ENCODE data around the gene CWF19L1. TPM values are rescaled to one million over a fixed set of nuclear protein-coding genes. Genes with fewer than 3 reads are reported as not detected.

CWF19L1 gene
- polyA plus RNA-seq, 1 of the 3 experiments (the other 2 are of a cell fraction) = 7.1 TPM

DNA sequence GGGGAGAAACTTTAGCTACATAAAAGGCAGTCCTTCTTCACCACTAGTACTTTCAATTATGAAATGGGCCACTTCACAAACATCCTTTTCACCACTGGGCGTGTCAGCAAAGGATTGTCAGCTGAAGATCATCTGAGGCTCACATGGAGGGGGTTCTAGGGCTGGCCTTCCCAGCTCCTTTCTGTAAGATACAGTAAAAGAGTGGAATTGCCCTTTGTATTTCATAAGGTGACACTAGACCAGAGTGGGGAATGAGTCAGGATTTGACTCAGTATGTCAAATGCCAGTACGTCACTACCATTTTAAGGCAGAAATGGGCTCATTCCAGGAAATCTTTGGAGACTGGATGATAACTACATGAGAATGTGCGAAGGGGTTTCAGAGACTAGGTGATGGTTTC is 40.2 kb upstream of the CWF19L1 start:
- no peaks in the 10 kb centered on the region for H3K4me1 ChIP-seq (ENCODE audit: control insufficient read depth in 1 of 2, insufficient read depth in 2 of 2, low read depth in 1 of 2, low read length in 1 of 2)
- no peak overlapping the region for H2AFZ ChIP-seq (ENCODE audit: low read depth)
- ChIA-PET POLR2A (no interaction called here), CTCF (interaction anchor here (1.3 kb wide), 1 partner anchor 127 kb away, joined by 4 read pairs; no protein-coding TSS in a partner anchor)
- no peaks in the 10 kb centered on the region for H3K79me2 ChIP-seq (ENCODE audit: insufficient read depth)
- no peaks in the 10 kb centered on the region for H3F3A ChIP-seq (replicated peaks; ENCODE audit: insufficient read depth)
- H3K36me3 ChIP-seq (replicated peaks in 1 of 2; ENCODE audit: control insufficient read depth in 1 of 2, insufficient read depth in 2 of 2, low read length in 1 of 2) = no peaks in the 10 kb centered on the region
- H3K4me2 ChIP-seq = no peak overlapping the region
- H3K27me3 ChIP-seq (ENCODE audit: insufficient read depth) = peaks cover 36% of the 10 kb centered on the region
- no peak overlapping the region for H3K4me3 ChIP-seq (ENCODE audit: low read depth in 2 of 2, low read length in 1 of 2)
- H3K9ac ChIP-seq = no peak overlapping the region
- H3K9me2 ChIP-seq = no peaks in the 10 kb centered on the region
- H3K9me3 ChIP-seq = no peaks in the 10 kb centered on the region
- TF ChIP-seq, protein P1, sequence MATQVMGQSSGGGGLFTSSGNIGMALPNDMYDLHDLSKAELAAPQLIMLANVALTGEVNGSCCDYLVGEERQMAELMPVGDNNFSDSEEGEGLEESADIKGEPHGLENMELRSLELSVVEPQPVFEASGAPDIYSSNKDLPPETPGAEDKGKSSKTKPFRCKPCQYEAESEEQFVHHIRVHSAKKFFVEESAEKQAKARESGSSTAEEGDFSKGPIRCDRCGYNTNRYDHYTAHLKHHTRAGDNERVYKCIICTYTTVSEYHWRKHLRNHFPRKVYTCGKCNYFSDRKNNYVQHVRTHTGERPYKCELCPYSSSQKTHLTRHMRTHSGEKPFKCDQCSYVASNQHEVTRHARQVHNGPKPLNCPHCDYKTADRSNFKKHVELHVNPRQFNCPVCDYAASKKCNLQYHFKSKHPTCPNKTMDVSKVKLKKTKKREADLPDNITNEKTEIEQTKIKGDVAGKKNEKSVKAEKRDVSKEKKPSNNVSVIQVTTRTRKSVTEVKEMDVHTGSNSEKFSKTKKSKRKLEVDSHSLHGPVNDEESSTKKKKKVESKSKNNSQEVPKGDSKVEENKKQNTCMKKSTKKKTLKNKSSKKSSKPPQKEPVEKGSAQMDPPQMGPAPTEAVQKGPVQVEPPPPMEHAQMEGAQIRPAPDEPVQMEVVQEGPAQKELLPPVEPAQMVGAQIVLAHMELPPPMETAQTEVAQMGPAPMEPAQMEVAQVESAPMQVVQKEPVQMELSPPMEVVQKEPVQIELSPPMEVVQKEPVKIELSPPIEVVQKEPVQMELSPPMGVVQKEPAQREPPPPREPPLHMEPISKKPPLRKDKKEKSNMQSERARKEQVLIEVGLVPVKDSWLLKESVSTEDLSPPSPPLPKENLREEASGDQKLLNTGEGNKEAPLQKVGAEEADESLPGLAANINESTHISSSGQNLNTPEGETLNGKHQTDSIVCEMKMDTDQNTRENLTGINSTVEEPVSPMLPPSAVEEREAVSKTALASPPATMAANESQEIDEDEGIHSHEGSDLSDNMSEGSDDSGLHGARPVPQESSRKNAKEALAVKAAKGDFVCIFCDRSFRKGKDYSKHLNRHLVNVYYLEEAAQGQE (IDR thresholded peaks at IDR 0.05; ENCODE audit: low read depth, low read length) = no peak
- TF ChIP-seq MXI1 (IDR thresholded peaks at IDR 0.05; ENCODE audit: low read depth, low read length) (no peak), GABPA (IDR thresholded peaks at IDR 0.05; ENCODE audit: low read depth) (no peak), RFX5 (IDR thresholded peaks at IDR 0.05; ENCODE audit: low read length) (no peak)
- 47% methylated on average over 3 of the region's 3 CpGs for WGBS (ENCODE audit: low lambda C conversion rate)
- no peaks in the 10 kb centered on the region for H4K20me1 ChIP-seq (ENCODE audit: insufficient read depth)
- no peak for DNase-seq
- H3K27ac ChIP-seq (ENCODE audit: low read depth in 2 of 2, low read length in 1 of 2) = no peak overlapping the region

DNA sequence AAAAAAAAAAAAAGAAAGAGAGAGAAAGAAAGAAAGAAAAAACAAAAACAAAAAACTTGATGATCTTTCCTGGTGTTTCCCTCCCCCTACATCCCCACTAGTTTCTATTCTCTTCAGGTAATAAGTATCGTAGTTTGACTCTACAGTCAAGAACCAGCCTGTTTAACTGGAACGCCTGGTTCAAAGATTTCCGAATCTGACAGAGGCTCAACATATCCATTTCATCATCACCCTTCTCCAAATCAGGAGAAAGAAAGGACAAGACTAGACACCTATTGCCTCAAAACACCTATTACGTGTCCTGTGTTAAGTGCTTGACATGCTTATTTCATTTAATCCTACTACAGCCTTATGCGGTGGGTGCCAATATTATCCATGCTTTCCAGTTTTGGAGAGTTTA is 39.4 kb upstream of the CWF19L1 start:
- TF ChIP-seq JUND (IDR thresholded peaks at IDR 0.05) = no peak
- TF ChIP-seq, protein P2, sequence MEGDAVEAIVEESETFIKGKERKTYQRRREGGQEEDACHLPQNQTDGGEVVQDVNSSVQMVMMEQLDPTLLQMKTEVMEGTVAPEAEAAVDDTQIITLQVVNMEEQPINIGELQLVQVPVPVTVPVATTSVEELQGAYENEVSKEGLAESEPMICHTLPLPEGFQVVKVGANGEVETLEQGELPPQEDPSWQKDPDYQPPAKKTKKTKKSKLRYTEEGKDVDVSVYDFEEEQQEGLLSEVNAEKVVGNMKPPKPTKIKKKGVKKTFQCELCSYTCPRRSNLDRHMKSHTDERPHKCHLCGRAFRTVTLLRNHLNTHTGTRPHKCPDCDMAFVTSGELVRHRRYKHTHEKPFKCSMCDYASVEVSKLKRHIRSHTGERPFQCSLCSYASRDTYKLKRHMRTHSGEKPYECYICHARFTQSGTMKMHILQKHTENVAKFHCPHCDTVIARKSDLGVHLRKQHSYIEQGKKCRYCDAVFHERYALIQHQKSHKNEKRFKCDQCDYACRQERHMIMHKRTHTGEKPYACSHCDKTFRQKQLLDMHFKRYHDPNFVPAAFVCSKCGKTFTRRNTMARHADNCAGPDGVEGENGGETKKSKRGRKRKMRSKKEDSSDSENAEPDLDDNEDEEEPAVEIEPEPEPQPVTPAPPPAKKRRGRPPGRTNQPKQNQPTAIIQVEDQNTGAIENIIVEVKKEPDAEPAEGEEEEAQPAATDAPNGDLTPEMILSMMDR (IDR thresholded peaks at IDR 0.05) = no peak
- no peak for TF ChIP-seq EP300 (IDR thresholded peaks at IDR 0.05; ENCODE audit: borderline replicate concordance in 1 of 2, low read depth in 1 of 2, low read length in 1 of 2)
- TF ChIP-seq GATA2 (CRISPR knock-in tag; IDR thresholded peaks at IDR 0.05) = no peak
- no peak for TF ChIP-seq MEF2A (IDR thresholded peaks at IDR 0.05; ENCODE audit: borderline replicate concordance, low read depth)
- TF ChIP-seq, protein P3, sequence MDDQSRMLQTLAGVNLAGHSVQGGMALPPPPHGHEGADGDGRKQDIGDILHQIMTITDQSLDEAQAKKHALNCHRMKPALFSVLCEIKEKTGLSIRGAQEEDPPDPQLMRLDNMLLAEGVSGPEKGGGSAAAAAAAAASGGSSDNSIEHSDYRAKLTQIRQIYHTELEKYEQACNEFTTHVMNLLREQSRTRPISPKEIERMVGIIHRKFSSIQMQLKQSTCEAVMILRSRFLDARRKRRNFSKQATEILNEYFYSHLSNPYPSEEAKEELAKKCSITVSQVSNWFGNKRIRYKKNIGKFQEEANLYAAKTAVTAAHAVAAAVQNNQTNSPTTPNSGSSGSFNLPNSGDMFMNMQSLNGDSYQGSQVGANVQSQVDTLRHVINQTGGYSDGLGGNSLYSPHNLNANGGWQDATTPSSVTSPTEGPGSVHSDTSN (IDR thresholded peaks at IDR 0.05) = no peak
- TF ChIP-seq RFX5 (IDR thresholded peaks at IDR 0.05; ENCODE audit: low read length) = no peak
- no peak for TF ChIP-seq ELF1 (IDR thresholded peaks at IDR 0.05)
- TF ChIP-seq TEAD4 (IDR thresholded peaks at IDR 0.05; ENCODE audit: borderline replicate concordance, insufficient read depth) = no peak
- TF ChIP-seq POLR2AphosphoS5 (IDR thresholded peaks at IDR 0.05; ENCODE audit: low read depth, low read length) = no peak
- TF ChIP-seq MXI1 (IDR thresholded peaks at IDR 0.05; ENCODE audit: low read depth, low read length) = no peak
- TF ChIP-seq, protein P1 (IDR thresholded peaks at IDR 0.05; ENCODE audit: low read depth, low read length) = no peak
- H3K79me2 ChIP-seq (ENCODE audit: insufficient read depth) = no peaks in the 10 kb centered on the region
- H3K9me2 ChIP-seq = no peaks in the 10 kb centered on the region
- H3K4me3 ChIP-seq (ENCODE audit: low read depth in 2 of 2, low read length in 1 of 2) = no peak overlapping the region
- no peak overlapping the region for H3K9ac ChIP-seq
- H3K36me3 ChIP-seq (replicated peaks in 1 of 2; ENCODE audit: control insufficient read depth in 1 of 2, insufficient read depth in 2 of 2, low read length in 1 of 2) = no peaks in the 10 kb centered on the region
- WGBS (ENCODE audit: low lambda C conversion rate) = 77% methylated on average over 5 of the region's 5 CpGs
- H2AFZ ChIP-seq (ENCODE audit: low read depth) = no peak overlapping the region
- H3K27me3 ChIP-seq (ENCODE audit: insufficient read depth) = peaks cover 41% of the 10 kb centered on the region
- ChIA-PET POLR2A (no interaction called here), CTCF (interaction anchor here (1.3 kb wide), 1 partner anchor 127 kb away, joined by 4 read pairs; no protein-coding TSS in a partner anchor)
- H3K4me1 ChIP-seq (ENCODE audit: control insufficient read depth in 1 of 2, insufficient read depth in 2 of 2, low read depth in 1 of 2, low read length in 1 of 2) = no peaks in the 10 kb centered on the region
- DNase-seq = no peak
- H3K27ac ChIP-seq (ENCODE audit: low read depth in 2 of 2, low read length in 1 of 2) = no peak overlapping the region
- no peak overlapping the region for H3K4me2 ChIP-seq
- H3K9me3 ChIP-seq = no peaks in the 10 kb centered on the region
- H4K20me1 ChIP-seq (ENCODE audit: insufficient read depth) = no peaks in the 10 kb centered on the region
- H3F3A ChIP-seq (replicated peaks; ENCODE audit: insufficient read depth) = no peaks in the 10 kb centered on the region
